GM12872 (cell line): Measurements from ENCODE around the gene NRP2.

Experiments
- TF ChIP-seq, protein P1 (sequence below): IDR thresholded peaks from 3 replicates; pipeline ENCODE4 v1.5.1; 2011; ENCODE audit warnings: low read depth, mild to moderate bottlenecking, low read length, moderate library complexity; ENCODE audit not compliant: insufficient read depth

Gene NRP2

DNA sequence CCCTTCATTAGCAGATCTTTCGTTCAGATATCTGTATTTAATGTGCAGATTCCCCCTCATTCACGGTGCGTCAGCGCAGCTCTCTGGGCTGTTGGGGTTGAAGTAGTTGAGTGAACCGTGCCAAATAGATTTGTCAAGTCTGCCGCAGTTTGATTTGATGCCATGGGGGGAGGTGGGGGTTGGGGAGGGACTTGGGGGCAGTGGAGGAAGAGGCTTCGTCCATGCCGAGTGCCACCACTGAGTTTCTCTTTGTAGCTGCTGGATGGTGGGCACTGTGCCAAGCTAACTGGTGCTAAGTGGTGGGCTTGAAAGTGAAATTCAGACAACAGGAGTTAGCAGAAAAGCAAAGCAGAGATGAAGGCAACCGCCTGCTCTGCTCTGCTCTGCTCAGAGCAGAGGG, 47.9 kb downstream of the NRP2 start:
- TF ChIP-seq, protein P1, sequence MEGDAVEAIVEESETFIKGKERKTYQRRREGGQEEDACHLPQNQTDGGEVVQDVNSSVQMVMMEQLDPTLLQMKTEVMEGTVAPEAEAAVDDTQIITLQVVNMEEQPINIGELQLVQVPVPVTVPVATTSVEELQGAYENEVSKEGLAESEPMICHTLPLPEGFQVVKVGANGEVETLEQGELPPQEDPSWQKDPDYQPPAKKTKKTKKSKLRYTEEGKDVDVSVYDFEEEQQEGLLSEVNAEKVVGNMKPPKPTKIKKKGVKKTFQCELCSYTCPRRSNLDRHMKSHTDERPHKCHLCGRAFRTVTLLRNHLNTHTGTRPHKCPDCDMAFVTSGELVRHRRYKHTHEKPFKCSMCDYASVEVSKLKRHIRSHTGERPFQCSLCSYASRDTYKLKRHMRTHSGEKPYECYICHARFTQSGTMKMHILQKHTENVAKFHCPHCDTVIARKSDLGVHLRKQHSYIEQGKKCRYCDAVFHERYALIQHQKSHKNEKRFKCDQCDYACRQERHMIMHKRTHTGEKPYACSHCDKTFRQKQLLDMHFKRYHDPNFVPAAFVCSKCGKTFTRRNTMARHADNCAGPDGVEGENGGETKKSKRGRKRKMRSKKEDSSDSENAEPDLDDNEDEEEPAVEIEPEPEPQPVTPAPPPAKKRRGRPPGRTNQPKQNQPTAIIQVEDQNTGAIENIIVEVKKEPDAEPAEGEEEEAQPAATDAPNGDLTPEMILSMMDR: no peak

DNA sequence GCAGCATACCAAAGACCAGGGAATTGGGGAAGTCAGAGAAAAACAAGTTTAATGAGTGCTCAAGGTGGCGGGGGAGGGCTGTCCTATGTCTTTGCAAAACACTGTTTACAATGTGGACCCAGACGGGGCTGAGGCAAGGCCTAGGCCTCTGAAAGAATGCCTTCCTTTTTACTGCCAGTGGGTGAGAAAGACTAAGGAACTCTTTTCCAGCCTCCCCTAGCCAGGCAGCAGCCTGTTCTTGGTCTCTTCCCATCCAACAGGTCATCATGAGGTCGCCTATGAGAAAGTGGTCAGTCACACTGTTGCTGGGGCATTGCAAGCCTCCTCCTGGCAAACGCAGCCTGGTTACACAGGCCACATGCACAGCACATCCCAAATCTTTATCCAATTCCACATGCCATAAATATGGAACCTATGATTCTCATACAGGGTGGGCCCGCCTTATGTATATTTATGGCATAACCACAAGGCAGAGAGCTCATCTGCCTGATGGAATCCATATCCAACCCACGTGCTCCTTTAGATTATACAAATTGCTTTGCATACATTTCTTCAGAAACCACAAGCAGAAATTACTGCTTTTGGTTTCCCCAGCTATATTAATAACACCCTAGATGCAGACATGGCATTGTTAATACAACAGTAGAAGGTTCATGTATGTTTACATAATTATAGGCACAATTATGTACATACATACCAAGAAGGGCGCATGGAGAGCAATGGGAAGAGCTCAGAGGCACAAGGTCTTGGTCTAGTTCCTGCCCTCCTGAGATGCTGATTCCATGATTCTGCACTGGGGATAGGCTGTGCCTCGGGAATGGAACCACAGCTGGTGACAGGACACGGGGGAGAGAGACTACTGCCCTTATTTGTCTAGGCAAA, 48.6 kb downstream of the NRP2 start:
- TF ChIP-seq, protein P1: no peak

DNA sequence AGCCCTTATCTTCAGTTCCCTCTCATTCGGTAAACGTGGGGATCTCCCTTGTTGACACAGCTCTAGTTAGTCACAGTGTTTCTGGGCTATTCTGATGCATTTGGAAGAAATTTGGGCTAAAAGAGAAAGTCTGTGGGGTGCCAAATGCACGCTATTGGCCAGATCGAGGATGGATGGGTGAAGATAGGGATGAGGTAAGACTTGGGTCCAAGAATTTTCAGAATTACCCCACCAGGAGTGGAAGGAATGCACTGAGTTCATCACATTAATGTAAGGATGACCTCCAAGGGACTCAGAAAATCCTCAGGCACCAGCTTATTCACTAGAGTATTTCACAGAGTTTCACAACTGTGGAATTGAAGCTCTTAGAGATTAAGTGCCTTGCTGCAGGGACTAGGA, 49.3 kb downstream of the NRP2 start:
- TF ChIP-seq, protein P1: no peak

DNA sequence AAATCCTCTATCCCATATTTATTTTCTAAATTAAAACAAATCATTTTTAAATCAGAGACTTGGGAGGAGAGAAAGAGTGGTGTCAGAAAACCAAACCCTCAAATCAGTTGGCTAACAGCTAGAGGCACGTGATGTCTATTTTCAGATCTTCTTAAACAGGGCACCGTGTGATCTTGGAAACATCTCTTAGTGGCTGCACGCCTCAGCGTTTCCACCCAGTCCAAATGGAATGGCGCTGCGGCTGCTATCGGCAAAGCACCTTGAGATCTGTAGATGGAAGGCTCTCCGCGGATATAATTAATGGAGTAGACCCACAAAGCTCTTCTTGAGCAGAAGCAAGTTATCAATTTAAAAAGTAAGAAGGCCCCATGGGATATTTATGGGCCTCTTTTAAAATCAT, 50.0 kb downstream of the NRP2 start:
- TF ChIP-seq, protein P1: no peak

DNA sequence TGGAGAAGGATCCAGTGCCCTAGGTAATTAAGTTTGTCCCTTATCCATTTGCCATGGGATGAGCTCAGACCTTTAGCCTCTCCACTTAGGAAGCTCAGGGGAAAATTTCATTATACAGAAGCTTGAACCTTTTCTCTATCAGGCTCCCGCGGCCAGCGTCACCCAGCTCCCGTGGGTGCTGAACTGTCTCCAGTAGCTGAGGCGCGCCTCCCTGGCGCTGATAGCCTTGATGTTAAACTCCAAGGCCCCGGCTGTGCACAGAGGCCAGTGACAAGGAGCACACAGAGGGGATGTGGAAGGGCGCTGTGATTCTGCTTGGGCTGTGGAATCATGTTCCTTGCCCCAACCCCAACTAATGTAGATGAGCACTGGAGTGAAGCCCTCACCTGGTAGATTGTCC, 50.8 kb downstream of the NRP2 start:
- TF ChIP-seq, protein P1: no peak

DNA sequence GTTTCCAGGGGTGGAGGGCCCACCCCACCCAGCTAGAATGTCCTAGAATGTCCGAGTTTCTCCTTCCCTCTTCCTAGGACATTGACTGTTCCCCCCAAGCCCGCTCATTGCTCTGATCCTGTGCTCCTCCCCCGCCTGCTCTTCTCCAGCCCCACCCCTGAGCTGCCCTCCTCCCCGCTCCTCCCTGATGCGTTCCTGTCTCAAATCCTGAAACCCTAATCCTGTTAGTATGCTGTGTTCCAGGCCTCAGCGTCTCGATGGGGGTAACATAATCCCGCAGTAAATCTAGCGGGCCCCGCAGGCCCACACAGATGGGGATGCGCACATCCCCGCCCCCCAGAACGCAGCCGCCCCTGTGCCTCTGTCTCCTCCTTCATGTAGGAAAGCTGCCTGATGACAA, 51.3 kb downstream of the NRP2 start:
- TF ChIP-seq, protein P1: no peak

DNA sequence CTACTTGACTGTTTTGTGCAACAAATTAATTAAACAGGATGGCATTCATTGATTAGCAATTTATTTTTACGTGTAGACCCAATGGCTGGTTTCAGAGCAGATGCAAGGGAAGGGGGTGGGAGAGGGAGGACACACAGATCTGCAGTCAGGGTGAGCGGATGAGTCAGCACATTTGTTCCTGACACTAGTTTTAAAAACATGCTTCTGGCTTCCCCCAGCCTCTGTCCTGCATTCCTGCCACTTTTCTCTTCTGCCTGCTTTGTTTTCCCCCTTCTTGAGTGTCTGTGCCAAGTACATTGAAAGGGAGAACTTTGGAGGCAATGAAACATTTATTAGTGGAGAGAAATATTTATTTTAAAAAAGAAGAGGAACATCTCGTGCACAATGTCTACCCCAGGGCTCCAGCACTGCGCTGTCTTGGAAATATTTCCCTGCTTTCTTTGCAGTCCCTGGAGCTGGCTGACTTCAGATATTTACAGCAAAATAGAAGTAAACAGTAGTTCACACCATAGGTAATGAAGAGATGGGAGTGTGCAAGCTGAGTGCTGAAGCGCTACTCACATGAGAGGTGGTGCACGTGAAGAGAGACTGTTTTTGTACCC, 52.2 kb downstream of the NRP2 start:
- TF ChIP-seq, protein P1: no peak
